Sigmoid colon (tissue), 7 donors: ENCODE results near the gene TRIL. TPM values are rescaled to one million over a fixed set of nuclear protein-coding genes. Genes with fewer than 3 reads are reported as not detected.

Source experiments
- DNase-seq: peaks from one replicate; pipeline ENCODE4 v3.0.0-alpha.2; 2019
- H3K27ac ChIP-seq, 4 donors: fragments of 200-600 bp; sonication (generic); one replicate each; pipeline ENCODE4 v1.5.1; 2016 to 2019; ENCODE audit warnings: mild to moderate bottlenecking in 1 of 4
- H3K27me3 ChIP-seq, 3 donors: fragments of 200-600 bp; sonication (generic); one replicate each; pipeline ENCODE4 v1.5.1; 2019; ENCODE audit warnings: mild to moderate bottlenecking in 1 of 3
- H3K36me3 ChIP-seq, 4 donors: fragments of 200-600 bp; sonication (generic); one replicate each; pipeline ENCODE4 v1.5.1; 2016 to 2019
- H3K4me1 ChIP-seq, 4 donors: fragments of 200-600 bp; sonication (generic); one replicate each; pipeline ENCODE4 v1.5.1; 2017 to 2019
- H3K4me3 ChIP-seq, 4 donors: fragments of 200-600 bp; sonication (generic); one replicate each; pipeline ENCODE4 v1.5.1; 2017 to 2019; ENCODE audit warnings: mild to moderate bottlenecking in 2 of 4, moderate library complexity in 1 of 4
- H3K9me3 ChIP-seq, 4 donors: fragments of 200-600 bp in 3 of 4; sonication (generic) in 3 of 4; one replicate each; pipeline versions ENCODE4 v1.5.1 to v1.6.1; 2013 to 2019
- CTCF ChIP-seq, 4 experiments: fragments of 450-650 bp in 3 of 4; fragments of 200-600 bp in 1 of 4; IDR thresholded peaks; one replicate each; pipeline ENCODE4 v1.5.1; 2016 to 2019; ENCODE audit warnings: antibody characterized with exemption in 4 of 4, mild to moderate bottlenecking in 3 of 4, moderate library complexity in 2 of 4
- EP300 ChIP-seq, 4 donors: sonication (generic); formaldehyde crosslinking; IDR thresholded peaks; one replicate each; pipeline ENCODE4 v1.6.1; 2017; ENCODE audit warnings: antibody characterized with exemption in 4 of 4
- POLR2A ChIP-seq, 2 donors: fragments of 450-650 bp; IDR thresholded peaks; one replicate each; pipeline ENCODE4 v1.6.1; 2016; ENCODE audit warnings: antibody characterized with exemption in 2 of 2, mild to moderate bottlenecking in 2 of 2, moderate library complexity in 2 of 2
- POLR2AphosphoS5 ChIP-seq, 4 donors: sonication (generic); formaldehyde crosslinking; IDR thresholded peaks; one replicate each; pipeline ENCODE4 v1.6.1; 2017; ENCODE audit warnings: antibody characterized with exemption in 4 of 4
- WGBS, 2 donors: extraction: QIAGEN DNeasy Blood & Tissue Kit; methylation state at CpG; one replicate each; pipeline ENCODE4 v1.1.7; 2013; 5-methylcytosine and 5-hydroxymethylcytosine counted together
- intact Hi-C: fragments of 100-400 bp; cut with DNase I; formaldehyde crosslinking; loops from one replicate; pipeline ENCODE4 v1.15.1; 2023
- polyA plus RNA-seq, 3 donors: library from polyadenylated mRNA; stranded (reverse); fragments of 200-250 nt; gene quantifications; one replicate each; pipeline ENCODE4 v1.2.3, GENCODE V29; 2013
- total RNA-seq, 4 donors: library from RNA; depleted of rRNA; stranded (reverse); fragments of >200 nt; gene quantifications; one replicate each; pipeline ENCODE4 v1.1.0, GENCODE V29; 2016
- donor health status: healthy with polysubstance abuse.
- donor health status: Bipolar disorder and iron deficiency.
- donor health status: healthy.

TRIL gene, protein sequence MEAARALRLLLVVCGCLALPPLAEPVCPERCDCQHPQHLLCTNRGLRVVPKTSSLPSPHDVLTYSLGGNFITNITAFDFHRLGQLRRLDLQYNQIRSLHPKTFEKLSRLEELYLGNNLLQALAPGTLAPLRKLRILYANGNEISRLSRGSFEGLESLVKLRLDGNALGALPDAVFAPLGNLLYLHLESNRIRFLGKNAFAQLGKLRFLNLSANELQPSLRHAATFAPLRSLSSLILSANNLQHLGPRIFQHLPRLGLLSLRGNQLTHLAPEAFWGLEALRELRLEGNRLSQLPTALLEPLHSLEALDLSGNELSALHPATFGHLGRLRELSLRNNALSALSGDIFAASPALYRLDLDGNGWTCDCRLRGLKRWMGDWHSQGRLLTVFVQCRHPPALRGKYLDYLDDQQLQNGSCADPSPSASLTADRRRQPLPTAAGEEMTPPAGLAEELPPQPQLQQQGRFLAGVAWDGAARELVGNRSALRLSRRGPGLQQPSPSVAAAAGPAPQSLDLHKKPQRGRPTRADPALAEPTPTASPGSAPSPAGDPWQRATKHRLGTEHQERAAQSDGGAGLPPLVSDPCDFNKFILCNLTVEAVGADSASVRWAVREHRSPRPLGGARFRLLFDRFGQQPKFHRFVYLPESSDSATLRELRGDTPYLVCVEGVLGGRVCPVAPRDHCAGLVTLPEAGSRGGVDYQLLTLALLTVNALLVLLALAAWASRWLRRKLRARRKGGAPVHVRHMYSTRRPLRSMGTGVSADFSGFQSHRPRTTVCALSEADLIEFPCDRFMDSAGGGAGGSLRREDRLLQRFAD
- total RNA-seq (1 to 10 TPM; 1.5 to 7.5 (median 4.1) TPM), polyA plus RNA-seq (under 1 TPM in 1 of 3 donors, not detected in 2; 0.66 TPM)

DNA sequence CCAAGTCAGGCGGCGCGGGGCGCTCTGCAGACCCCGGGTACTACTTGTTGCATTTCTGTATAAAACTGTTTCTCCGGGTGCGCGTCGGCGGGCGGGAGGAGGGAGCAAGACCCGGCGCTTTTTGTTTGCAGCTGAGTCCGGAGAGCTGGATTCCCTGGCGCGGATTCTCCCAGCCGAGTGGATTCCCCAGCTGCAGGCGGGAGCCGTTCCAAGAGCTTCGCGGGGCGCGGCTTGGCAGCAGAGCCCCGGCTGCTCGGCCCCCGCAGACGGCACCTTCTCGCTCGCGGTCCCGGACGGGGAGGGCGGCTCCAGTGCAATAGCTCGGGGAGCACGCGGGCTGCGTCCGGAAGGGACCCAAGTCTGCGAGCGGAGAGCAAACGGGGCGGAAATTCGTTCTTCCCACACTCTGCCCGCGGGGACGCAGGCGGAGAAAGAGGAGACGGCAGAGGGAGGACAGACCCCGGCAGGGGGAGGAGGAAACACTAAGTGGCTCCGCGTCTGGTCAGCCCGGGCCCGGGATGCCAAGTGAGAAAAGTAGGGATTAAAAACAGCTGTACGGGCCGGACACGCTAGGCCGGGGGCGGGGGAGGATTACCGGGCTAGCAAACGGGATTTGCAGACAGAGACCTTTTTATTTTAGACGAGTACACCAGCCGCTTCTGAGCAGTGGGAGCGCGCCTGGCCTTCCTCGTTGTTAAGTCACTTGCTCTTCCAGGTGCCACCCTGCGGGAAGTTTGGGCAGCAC lies at the start of gene TRIL:
Gene TRIL (minus strand): TSS at position 96 of the 745 bp plus-strand sequence. CDS start 284 bp downstream, outside the sequence.
- peak; percentile 92 for DNase-seq
- intact Hi-C loops: loop anchor here (10.0 kb wide), 1 partner anchor 146 kb away; no protein-coding TSS in a partner anchor
- peaks cover 0 to 47% (median 43%) of the 10 kb centered on the region in 4 donors for H3K4me1 ChIP-seq
- H3K27ac ChIP-seq: peak within 1 kb of the TSS; percentile 50 to 73 (median 60)
- H3K27me3 ChIP-seq: peaks cover 16 to 43% (median 25%) of the 10 kb centered on the region in 3 donors
- 8 to 10% methylated on average over 66 of the region's 66 CpGs for WGBS, 2 donors
- TF ChIP-seq EP300 (IDR thresholded peaks at IDR 0.05): no peak
- TF ChIP-seq POLR2AphosphoS5 (IDR thresholded peaks at IDR 0.05): no peak
- no peak for TF ChIP-seq POLR2A (IDR thresholded peaks at IDR 0.05)
- TF ChIP-seq CTCF (IDR thresholded peaks at IDR 0.05): no peak
- no peaks in the 10 kb centered on the region for H3K9me3 ChIP-seq
- no peaks in the 10 kb centered on the region for H3K36me3 ChIP-seq
- peak within 1 kb of the TSS; percentile 29 to 58 (median 48) for H3K4me3 ChIP-seq

GRCh38 chr7:29007127-29007526 lies 49.0 kb upstream of the TRIL start:
- H3K36me3 ChIP-seq: no peaks in the 10 kb centered on the region
- no peak for DNase-seq
- 81 to 89% methylated on average over 2 of the region's 2 CpGs for WGBS, 2 donors

GRCh38 chr7:29005829-29006228 lies 47.7 kb upstream of the TRIL start:
- Histone ChIP-seq H3K27me3 (no peaks in the 10 kb centered on the region), H3K36me3 (no peaks in the 10 kb centered on the region), H3K4me3 (no peak overlapping the region), H3K27ac (no peak overlapping the region), H3K4me1 (no peaks in the 10 kb centered on the region), H3K9me3 (no peaks in the 10 kb centered on the region)
- WGBS, 2 donors: 46 to 59% methylated on average over 3 of the region's 3 CpGs
- DNase-seq: no peak
- intact Hi-C loops: no loop called here
- TF ChIP-seq CTCF (IDR thresholded peaks at IDR 0.05): no peak
- no peak for TF ChIP-seq EP300 (IDR thresholded peaks at IDR 0.05)
- TF ChIP-seq POLR2A (IDR thresholded peaks at IDR 0.05): no peak
- TF ChIP-seq POLR2AphosphoS5 (IDR thresholded peaks at IDR 0.05): no peak

More at GRCh38 chr7:29007127-29007526, 49.0 kb upstream of the TRIL start:
- Histone ChIP-seq H3K9me3 (no peaks in the 10 kb centered on the region), H3K27me3 (no peaks in the 10 kb centered on the region), H3K27ac (no peak overlapping the region), H3K4me1 (no peaks in the 10 kb centered on the region), H3K4me3 (no peak overlapping the region)
- TF ChIP-seq POLR2AphosphoS5 (IDR thresholded peaks at IDR 0.05): no peak
- TF ChIP-seq POLR2A (IDR thresholded peaks at IDR 0.05): no peak
- no peak for TF ChIP-seq EP300 (IDR thresholded peaks at IDR 0.05)
- TF ChIP-seq CTCF (IDR thresholded peaks at IDR 0.05): no peak
- intact Hi-C loops: no loop called here

DNA sequence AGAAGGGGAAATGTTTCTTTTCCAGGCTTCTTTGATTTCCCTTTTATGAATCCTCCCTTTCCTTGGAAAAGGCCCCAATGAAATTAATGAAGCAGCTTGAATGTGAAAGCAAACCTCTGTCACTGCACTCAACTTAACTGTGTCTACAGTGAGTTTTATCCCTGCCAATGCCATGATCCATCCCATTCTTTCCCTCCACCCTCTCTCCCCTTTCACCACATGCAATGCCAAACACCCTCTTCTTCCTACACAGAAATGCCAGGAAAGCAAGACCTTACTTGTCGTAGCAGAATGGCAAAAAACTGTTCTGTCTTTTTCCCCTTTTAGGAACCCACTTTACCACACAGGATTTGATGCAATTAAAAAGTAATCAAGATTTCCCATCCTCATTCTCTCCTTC lies 47.3 kb upstream of the TRIL start:
- DNase-seq: no peak
- no peaks in the 10 kb centered on the region for H3K36me3 ChIP-seq
- no peak overlapping the region for H3K4me3 ChIP-seq
- H3K9me3 ChIP-seq: no peaks in the 10 kb centered on the region
- H3K4me1 ChIP-seq: no peaks in the 10 kb centered on the region
- 78 to 83% methylated on average over 1 of the region's 1 CpG for WGBS, 2 donors
- H3K27ac ChIP-seq: no peak overlapping the region
- no peaks in the 10 kb centered on the region for H3K27me3 ChIP-seq
- TF ChIP-seq EP300 (IDR thresholded peaks at IDR 0.05) (no peak), POLR2A (IDR thresholded peaks at IDR 0.05) (no peak)
- intact Hi-C loops: no loop called here
